HUDEP-2 (cell line): ENCODE results near the gene ATG7.

ENCODE experiments used
- DNase-seq, 76 experiments: peaks; one replicate each; lab custom pipeline; 2025; ENCODE audit not compliant: unreplicated experiment in 76 of 76; lab: John Stamatoyannopoulos, UW

The ATG7 gene

DNA sequence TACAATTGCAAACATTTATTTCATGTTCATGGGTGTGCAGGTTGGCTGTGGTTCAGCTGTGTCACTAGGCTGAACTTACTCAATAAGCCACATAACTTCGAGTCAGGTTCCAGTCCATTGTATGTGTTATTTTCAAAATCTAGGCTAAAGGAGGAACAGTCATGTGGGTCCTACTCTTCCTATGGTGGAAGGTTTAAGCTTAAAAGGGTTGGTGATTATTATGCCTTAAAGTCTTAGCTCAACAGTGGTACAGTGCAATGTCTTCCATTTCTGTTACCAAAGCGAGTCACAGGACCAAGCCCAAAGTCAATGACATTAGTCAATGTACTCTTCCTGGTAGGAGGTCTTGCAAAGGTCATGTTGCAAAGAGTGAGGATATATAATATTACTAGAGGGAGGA lies 78.2 kb downstream of the ATG7 start:
- DNase-seq: no peak

DNA sequence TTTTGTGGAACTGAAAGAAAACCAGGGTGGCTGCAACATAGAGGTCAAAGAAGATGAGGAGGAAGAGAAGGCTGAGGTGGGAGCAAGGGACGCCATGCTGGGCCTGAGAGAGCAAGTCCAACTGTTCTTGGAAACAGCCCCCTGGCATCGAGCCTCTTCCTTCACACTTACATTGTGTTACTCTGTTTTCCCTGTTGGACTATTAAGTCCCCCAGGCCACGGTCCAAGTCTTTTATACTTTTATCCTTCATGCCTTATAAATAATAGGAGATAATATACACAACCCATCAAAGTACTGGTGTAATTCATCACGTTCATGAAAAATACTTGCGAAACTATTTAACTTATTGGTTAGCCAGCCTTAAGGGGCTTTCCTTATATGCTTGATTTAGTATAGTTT lies 79.3 kb downstream of the ATG7 start:
- no peak for DNase-seq

DNA sequence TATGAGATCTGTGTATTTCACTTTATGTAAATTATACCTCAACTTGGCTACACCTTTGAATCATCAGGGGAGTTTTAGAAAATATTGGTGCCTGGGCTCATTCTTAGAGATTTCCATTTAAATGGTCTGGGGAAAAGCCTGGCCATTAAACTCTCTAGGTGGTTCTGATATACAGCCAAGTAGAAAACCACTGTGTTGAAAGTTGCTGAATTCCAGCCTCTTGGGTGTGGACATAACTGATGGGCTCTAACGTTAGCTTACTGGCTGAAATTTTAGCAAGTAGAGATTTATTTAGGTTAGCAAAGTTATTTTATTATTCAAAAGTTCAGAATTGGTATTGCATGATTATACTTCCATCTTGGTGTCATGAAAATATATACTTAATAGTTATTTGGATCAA lies 84.1 kb downstream of the ATG7 start:
- no peak for DNase-seq

DNA sequence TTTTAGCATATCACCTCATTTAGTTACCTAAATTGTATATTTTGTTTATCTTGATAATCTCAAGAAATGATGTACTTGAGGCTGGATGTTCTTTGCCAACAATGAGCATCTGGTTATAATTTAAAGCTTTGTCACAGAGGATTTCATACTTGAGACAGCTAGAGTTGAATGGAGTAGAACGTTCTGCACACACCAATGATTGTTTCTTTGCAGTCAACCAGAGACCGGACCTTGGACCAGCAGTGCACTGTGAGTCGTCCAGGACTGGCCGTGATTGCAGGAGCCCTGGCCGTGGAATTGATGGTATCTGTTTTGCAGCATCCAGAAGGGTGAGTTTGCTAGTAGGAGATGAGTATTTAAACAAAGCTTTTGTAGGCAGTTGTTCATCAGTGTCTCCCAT lies 90.4 kb downstream of the ATG7 start:
- no peak for DNase-seq

DNA sequence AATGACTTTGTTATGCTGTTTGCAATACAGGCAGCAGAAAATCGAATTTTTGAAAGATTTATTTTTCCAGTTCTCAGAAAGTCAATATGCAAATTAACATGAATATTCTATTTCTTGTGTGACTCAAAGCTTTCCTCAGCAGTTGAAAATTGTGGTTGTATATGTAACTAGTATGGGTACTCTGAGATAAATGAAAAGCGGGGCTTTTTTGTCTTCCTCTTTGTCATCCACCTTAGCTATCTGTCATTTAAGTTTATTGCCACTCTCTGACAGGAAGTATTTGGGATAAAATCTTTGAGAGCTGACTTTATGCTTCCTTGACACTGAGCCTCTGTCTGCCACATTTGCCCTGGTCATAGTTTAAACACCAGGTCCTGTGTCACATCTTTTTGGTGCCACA lies 91.5 kb downstream of the ATG7 start:
- DNase-seq: no peak

DNA sequence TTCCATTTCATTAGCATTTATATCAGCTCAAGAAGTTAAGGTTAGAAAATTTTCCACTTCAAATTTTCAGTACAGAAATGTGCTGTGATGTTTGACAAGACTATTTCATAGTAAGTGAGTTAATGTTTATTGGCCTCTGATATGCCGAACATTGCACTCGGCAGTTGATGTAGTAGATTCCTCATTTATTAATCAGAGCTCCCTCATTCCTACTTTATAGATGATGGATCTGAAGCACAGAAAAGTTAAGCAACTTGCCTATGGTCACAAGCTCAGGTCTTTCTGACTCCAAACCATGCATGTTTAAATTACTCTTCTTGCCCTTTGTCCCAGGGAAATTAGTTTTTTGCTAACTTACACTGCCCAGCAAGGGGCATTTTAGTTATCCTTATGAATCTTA lies 92.0 kb downstream of the ATG7 start:
- no peak for DNase-seq

DNA sequence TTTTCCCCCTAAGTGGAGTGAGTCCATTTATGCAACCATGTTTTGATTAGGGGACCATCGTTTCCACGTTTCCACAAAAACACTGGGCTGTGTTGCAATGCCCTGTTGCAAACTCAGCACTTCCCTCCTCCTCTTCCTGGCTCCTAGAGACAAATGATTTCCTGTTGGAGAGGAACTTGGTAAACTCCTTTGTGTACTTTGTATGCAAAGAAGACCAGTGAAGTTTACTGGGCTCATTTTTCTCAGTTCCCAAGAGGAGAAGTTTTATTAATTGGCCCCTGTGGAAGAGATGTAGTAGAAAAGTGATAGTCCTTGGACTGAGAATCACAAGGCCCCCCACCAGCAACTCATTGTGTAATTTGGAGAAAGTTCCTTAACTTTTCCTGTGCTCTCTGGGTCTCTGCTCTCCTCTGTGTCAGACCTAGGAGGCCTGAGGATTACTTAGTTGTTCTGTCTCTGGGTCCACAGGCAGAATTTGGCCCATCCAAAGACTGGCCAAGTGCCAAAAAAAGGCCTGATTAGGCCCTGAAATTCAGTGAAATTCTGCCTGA lies 95.0 kb downstream of the ATG7 start:
- no peak for DNase-seq

DNA sequence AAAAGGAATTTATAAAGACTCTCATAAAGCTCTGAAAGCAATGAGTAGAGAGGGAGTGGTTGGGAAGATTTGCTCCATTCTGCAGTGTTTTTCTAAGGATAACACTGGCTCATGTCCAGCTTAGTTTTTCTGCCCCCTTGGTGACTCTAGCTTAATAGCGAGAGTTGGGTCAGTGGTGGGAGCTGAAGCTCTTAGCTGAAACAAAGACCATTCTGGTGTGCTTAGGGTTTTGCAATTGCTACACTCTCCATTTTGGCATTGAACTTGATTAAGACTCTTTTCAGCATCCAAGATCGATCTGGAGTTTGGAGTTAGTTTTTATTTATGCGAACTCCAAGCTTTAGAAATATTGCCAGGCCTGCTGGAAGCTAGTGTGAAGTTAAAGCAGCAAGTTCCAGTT lies 98.0 kb downstream of the ATG7 start:
- DNase-seq: no peak

DNA sequence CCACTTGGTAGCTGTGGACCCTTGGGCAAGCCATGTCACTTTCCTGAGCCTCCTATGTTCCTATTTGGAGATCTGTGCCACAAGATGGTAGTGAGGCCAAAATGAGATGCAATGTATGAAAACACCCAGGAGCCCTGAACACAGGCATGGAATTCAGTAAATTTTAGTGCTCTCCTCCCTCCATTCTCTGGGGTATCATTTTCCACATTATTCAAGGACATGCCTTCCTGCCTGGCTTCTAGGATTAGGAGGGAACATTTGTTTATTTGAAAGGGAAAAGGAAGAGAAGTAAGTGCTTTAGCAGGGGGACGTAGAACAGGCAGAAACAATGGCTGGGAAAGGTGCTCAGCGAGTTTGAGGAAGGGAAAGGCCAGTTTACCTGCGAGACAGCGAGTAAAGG lies 98.8 kb downstream of the ATG7 start:
- no peak for DNase-seq

DNA sequence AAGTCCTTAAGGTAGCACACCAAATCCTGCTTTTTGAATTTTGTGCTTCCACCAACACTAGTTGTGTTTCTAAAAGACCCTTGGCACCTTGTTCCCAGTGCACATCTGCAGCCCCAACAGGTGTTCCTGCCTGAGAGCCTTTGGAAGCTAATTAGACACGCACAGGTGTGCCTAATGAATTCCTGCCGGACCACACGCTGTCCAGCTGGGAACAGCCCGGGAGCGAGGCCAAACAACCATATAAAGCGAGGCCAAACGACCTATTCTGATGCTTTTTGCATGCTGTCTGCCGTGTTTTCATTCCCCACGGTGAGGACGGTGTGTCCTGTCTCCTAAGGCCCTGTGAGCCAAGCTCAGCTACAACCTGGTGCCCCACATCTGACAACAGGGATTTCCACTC lies 99.5 kb downstream of the ATG7 start:
- DNase-seq: no peak

DNA sequence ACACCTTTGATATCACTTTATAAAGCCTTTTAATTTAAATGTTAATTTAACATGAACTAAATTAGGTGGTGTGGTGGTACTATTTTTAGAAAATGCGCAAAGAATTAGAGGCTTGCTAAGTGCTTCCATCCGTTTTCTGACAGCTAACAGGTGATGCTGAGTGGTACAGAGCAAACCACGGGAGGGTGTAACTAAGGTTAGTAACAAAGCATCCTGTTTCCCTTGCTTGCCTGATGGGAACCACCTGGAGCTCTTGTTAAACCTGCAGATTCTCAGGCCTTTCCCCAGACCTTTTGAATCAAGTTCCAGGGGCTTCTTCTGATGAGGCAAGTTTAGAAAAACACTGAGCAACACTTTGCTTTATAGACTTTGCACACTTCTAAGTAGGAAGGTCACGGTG lies 101.0 kb downstream of the ATG7 start:
- no peak for DNase-seq

DNA sequence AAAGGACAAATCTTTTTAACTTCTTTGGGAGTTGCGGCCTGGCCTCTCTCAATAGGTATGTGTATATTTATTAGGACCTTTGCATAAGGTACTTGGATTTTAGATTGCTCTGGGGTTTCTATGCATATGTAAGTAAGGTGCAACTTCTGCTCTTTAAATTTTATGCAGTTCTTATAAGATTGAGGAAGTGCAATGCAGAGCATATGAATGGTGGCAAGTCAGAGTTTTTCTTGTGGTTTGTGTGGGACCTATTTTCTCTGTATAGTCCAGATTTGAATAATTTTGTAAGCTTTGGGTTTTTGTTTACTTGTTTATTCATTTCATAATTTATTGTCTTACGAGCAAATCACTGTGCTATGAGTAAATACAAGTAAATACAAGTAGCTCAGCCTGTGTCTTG lies 101.5 kb downstream of the ATG7 start:
- no peak for DNase-seq

DNA sequence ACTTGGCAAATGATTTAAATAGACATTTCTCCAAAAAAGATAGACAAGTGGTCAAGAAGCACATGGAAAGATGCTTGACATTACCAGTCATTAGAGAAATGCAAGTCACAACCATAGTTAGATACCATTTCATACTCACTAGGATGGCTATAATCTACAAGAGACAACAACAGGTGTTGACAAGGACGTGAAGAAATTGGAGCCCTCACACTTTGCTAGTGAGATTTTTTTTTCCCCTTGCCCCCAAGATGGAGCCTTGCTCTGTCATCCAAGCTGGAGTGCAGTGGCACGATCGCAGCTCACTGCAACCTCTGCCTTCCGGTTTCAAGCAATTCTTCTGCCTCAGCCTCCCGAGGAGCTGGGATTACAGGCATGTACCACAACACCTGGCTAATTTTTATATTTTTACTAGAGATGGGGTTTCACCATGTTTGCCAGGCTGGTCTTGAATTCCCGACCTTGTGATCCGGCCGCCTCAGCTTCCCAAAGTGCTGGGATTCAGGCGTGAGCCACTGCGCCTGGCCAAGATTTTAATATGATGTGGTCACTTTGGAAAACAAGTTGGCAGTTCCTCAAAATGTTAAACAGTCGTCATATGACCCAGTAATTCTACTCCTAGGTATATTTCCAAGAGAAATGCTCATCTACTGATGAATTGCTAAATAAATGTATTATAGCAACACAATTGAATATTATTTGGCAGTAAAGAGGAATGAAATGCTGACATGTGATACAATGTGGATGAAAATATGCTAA lies 103.3 kb downstream of the ATG7 start:
- DNase-seq: no peak

DNA sequence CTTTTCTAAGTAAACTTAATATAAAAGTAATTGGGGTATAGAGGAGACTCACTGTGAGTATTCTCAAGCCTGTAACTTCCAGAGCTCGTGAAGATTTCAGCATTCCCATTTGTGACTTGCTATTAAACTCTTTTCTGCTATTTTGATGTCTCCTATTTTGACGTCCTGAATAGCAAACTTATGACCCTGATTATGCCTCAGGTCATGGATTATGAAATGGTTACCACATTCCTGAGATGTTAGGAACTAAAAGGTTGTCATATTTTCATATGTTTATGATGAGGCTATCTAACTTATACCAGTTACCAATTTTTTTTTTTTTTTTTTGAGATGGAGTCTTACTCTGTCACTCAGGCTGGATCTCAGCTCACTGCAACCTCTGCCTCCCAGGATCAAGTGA lies 105.5 kb downstream of the ATG7 start:
- DNase-seq: no peak

DNA sequence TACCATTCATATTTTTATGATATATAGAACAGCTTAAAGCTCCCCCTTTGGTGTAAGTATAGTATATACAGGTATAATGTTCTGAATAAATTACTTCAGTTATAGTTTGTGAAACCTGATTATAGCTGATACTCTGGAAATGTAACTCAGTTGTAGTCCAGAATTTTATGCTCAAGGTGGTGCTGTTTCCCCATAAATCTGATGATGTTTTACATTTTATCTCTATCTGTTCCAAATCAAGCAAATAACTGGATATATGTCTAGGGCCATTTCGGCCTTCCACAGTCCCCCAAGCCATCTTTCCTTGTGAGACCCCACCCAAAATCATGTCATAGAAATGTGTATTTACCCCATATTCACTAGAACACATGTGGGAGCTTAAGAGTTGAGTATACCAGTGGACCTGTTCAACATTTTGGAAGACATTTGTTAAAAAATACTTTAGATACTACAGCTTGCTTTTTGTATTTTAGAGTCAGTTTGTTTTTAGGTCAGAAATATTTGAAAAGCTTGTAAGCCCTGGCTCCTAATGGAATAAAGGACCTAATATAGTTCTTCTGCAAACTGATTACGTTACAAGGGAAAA lies 107.1 kb downstream of the ATG7 start:
- peak in 26 of 76 experiments; percentile 5 to 58 (median 26) for DNase-seq

DNA sequence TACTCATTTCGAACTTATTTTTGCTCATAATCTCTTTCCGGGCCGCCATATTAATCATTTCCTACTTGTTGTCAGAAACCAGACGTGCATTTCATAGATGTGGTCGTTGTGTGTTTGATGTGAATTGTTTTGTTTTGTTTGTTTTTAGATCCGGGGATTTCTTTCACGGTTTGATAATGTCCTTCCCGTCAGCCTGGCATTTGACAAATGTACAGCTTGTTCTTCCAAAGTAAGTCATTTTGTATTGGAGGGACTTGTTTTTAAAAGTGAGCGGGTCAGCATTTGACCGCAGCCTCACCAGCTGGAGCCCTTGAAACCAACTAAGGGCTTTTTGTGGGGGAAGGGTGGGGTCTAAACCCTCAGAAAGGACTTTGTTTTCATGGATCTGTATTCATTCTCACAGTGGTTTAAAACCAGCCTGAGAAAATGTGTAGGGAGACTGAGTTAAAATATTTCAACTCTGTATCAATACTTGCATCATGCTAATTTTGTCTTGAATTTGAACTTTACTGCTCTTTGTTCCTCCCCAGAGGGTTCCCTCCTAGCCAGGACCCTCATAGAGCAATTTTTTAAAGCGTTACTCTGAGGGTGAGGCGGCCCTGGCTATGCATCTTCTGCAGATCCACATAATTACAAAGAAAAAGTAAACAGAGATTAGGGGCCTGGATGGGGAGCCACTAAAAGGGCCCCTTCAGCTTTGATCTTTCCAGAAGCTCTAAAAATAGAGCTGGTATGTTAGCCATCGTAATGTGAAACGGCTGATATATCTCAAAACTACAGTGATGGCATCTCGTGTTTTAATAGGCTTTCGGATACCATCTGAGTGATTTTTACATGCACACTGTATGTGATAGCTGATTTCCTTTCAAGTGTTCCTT lies 107.9 kb downstream of the ATG7 start:
- no peak for DNase-seq

DNA sequence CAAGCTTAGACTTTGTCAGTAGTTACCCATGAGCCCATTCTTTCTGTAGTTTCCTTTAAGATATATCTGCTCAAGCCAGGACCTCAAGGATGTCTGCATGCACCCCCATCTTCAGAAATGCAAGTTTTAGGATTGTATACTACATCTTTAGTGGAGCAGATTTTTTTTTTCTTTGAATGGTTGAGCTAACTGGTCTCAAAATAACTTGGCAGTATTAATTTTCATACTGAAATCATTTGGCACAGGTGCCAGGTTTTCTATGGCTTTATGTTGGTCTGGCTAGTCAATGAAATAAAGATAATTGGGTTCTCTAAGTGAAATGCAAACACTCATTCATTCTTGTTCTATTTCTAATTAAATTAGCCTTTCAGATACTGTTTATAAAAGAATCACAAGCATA lies 108.9 kb downstream of the ATG7 start:
- DNase-seq: no peak

DNA sequence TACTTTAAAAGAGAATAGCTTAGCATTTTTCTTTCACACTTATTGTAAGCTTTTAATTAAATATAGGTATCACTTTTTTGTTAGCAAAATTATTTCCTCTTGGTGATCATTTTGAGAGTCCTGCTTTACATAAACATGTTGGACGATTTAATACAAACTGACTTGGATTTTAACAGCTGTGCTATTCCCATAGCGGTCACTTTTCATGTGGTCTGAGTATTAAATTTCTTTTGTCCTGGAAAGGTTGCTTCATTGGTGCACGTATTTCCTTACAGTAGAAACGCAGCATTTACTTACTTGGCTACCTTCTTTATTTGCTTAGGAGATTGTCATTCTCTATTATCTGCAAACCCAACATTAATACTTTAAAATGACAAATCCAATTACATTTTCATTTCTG lies 109.4 kb downstream of the ATG7 start:
- no peak for DNase-seq

DNA sequence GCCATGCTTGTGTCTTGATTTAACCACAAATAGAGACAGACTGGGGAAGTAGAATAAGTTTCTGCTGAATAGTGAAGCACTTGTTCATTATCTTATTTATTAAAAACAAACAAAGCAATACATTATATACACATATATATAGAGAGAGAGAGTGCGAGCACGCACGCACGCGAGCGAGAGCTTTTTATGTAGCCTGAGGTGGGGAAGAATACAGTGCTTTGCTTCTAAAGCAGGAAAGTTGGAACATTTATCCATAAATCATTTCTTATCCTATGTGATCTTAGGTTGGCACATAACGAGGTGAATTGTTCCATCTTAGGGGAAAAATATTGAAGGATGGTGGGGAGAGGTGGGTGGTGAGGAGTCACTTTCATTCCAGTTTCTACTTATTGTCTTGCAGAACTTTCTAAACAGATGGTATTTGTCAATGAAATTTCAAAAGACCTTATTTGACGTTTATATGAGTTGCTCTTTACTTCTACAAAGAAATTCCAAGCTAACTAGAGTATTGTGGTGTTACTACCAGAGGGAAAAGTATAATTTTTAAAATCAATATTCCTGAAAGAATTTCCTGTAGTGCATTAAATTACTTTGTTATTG lies 110.0 kb downstream of the ATG7 start:
- no peak for DNase-seq

DNA sequence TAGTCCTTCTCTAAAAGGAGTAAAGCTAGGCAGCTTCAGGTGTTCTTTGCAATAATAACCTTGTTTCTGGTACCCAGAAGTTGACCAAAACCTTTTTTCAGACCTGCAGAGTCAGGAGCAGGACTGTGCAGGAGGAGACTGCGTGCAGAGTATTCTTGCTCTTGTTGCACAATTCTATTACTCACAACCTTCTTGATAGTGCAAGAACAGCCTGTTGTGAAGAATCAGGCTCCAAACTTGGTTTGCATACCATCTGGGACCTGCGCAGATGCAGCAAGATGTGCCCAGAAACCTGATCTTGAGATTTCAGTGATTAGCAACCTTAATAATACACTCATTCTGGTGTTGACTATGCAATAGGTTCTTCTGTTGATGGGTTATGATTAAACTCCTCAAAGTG lies 111.9 kb downstream of the ATG7 start:
- peak in 2 of 76 experiments; percentile 1 to 6 for DNase-seq

DNA sequence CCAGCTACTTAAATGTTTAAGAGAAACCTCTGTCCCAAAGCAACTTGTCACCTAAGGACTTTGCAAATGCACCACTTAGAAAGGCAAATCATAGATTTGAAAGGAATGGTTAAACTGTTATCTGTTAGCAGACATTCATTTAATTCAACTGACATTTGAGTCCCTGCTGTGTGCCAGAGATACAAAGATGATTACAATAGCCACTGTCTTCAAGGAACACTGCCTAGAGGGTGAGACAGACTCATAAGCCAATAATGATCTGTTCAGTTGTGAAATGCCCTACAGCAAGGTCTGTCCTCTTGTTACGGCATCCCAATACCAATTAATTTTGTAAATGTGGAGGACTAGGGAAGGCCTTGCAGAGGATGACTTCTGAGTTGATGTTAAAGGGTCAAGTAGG lies 113.1 kb downstream of the ATG7 start:
- peak in 43 of 76 experiments; percentile 6 to 79 (median 45) for DNase-seq
